Renal cortical epithelial cell (primary cell): ENCODE measurements around the gene ARNT2. TPM values are rescaled to one million over a fixed set of nuclear protein-coding genes. Genes with fewer than 3 reads are reported as not detected.
"Not testable (repeated sequence)": the region's sequence is repeated elsewhere in the genome, so short reads cannot be mapped to it uniquely, and the experiment has no call there.

Experiments used
- DNase-seq: peaks from one replicate; pipeline ENCODE4 v3.0.0-alpha.2; 2011; ENCODE audit warnings: low read depth
- total RNA-seq: library from RNA; depleted of rRNA; stranded (reverse); fragments of >200 nt; gene quantifications from 2 replicates; pipeline ENCODE4 v1.2.3, GENCODE V29; 2014

Gene ARNT2
- total RNA-seq = 2.8 and 20.8 TPM in 2 replicates

GRCh38 chr15:80404057-80404760 lies at the start of gene ARNT2:
Gene ARNT2 (plus strand): TSS chr15:80404382. CDS start chr15:80404516, 134 bp downstream.
- no peak for DNase-seq

DNA sequence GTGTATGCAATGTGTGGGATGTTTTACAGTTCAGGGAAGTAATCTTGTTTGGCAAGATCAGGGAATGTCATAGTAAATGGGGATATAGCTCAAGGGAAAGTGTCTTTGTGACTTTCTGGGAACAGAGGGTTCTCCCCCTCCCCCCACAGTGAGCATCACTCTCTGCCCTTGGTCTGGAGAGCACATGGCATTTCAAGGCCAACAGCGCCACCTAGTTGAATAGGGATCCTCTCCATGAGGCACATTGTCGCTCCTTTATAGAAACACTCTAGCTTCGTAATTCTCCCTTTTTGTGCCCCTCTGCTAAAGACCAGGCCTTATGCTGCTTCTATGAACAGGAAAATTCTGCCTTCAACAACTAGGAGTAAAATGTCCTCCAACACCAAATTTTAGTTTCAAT lies 37.1 kb upstream of the ARNT2 start:
- no peak for DNase-seq

DNA sequence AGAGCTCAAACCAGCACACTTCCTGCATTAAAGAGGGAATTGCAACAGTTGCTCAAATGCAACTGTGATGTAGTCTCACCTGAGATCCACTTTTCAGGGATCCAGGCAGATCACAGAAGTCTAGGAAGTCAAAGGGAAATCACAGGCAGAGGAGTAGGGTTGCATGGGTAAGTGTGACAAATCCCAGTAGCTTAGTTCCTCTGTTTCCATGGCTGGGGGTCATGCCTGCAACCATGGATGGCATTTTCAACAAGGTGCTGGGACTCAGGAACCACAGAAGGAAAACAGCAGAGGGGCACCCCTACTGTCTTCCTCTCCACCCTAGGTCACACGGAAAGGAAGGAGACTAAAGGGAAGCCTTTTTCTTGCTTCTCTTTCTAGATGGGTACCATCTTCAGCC lies 36.5 kb upstream of the ARNT2 start:
- no peak for DNase-seq

DNA sequence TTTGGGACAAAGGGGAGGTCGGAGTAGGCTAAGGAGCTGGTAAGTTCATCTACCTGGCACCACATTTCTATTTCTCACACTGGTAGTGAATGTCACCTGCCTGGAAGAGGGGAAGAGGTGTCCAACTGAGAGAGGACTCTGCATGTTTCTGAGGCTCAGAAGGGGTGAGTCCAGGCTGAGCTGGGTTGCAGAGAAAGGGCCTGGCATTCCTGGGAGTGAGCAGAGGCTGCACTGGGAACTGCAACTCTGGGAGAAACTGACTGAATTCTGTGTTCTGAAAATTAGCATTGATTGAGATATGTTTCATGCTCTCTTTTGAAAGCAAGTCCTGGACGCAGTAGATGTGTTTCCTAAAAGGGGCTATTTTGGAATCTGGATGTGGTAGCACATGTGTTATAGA lies 32.3 kb upstream of the ARNT2 start:
- no peak for DNase-seq

DNA sequence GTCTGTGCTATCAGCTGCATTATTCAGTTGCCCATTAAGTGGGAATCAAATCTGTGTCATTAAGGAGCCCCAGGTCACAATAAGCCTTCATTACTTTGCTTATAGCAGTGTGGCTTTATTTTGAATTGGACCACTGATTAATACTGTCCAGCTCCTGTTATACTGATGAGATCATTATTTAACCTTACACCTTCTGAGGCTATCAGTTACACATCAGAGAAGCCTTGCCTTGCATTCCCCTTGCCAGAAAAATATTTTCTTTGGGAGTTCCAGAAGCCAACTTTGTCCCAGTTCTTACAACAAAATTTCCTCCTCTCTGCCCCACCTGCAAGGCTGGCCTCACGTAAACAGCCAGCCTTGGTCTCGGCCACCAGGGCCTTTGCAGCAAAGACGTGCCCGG lies 29.7 kb upstream of the ARNT2 start:
- no peak for DNase-seq

- no peak for DNase-seq
These were observed 28.0 kb upstream of the ARNT2 start for GRCh38 chr15:80375968-80376891.

DNA sequence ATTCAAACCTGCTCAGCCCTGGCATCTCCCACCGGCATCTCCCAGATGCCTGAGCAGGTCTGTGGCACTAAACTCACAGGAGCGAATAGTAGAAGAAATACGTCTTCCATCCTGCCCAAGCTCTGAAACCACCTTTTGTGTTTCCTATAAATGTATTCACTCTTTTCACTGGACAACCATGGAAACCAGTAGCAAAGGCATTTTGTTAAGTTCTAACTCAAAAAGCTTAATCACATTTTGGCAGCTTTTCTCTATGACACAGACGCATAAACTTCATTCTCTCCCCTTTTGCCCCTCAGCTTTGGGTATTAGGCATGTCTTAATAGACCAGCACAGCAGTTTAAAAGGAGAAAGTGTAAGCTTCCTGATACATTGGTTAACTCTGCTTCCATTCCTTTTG lies 24.5 kb upstream of the ARNT2 start:
- DNase-seq = no peak

DNA sequence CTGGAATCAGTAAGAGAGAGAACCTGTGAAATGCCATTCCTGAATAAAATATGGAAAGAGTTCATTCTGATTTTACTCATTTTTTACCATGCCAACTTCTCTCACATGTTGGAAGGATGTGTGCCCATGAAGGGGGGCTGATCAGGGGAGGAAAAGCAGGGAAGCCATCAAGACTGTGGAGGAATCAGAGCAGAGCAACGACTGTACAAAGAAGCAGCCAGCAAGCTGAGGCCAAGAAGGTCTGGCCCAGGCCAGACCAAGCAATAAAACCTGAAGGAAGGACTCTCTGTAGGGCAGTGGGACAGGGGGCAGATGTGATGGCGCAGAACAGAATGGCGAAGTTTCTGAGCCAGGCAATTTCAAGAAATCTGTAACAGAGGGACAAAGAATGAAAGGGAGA lies 24.0 kb upstream of the ARNT2 start:
- DNase-seq = no peak

DNA sequence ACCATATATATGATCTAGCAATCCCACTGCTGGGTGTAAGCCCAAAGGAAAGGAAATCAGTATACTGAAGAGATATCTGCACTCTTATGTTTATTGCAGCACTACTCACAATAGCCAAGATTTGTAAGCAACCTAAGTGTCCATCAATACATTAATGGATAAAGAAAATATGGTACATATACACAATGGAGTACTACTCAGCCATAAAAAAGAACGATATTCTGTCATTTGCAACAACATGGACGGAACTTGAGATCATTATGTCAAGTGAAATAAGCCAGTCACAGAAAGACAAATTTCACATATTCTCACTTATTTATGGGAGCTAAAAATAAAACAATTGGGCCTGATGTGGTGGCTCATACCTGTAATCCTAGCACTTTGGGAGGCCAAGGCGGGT lies 21.9 kb upstream of the ARNT2 start:
- DNase-seq = no peak

DNA sequence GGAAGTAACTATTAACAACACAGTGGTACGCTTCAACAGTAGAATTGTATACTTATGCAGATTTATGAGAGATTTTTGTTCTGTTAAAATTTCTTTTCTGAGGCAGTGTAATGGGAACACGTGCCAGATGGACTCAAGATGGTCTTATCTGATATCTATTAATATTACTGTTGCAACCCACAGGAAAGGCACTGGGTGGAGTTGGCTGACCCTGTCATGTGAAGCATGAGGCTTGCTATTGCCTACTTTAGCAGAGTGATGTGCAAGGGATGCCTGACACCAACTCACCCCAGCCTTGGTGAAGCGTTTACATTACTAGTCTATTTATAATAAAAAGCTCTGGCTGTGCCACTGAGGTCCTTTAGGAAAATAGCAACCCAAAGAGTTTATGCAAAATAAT lies 19.8 kb upstream of the ARNT2 start:
- DNase-seq = no peak

DNA sequence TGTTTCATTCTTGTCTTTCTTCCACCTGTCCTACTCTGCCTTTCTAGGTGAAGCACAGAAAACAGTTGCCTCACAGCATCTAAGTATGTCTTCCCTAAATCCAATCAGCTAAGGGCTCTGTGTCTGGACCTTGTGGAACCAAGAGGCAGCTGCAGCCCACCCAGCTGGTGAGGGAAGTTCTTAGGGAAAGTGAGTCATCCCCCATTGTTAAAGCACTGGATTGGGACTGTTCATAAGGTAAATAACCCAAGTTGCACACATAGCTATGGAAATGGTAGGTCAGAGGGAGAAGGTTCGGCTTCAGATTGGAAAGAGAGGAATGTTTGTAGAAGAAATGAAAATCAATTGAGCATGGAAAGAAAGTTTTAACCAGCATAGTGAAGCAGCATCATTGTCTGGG lies 18.0 kb upstream of the ARNT2 start:
- peak; percentile 53 for DNase-seq

GRCh38 chr15:80388326-80388725 lies 15.9 kb upstream of the ARNT2 start:
- DNase-seq = no peak

DNA sequence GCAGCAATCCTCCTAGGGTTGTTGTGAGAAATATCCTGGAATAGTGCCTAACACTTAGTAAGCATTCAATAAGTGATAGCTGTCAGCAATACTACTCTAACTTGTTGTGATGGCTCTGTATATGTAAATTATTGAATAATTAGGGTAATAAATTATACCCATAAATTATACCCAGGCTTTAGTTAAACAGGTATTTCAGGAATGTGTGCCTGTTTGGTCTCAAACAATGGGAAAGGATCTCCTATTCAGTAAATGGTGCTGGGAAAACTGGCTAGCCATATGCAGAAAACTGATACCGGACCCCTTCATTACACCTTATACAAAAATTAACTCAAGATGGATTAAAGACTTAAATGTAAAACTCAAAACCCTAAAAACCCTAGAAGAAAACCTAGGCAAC lies 14.8 kb upstream of the ARNT2 start:
- no peak for DNase-seq

GRCh38 chr15:80390942-80391341 lies 13.2 kb upstream of the ARNT2 start:
- DNase-seq = not testable (repeated sequence)

DNA sequence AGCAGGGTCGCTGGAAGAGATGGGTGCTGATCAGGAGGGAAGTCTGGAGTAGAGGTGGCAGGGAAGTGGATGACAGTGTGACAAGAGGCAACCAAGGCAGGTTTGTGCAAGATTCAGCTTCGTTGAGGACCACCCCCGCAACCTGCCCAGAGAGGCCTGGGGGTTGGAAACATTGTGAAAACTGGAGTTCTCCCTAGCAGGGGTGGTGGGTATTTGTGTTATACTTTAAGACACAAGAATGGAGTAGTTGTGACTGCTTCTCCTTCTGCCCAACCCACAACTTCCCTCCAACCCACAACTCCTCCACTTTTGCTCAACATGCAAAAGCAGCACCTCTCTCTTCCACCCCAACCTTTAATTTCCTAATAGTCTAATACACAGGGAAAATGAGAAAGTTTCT lies 8.6 kb upstream of the ARNT2 start:
- no peak for DNase-seq

DNA sequence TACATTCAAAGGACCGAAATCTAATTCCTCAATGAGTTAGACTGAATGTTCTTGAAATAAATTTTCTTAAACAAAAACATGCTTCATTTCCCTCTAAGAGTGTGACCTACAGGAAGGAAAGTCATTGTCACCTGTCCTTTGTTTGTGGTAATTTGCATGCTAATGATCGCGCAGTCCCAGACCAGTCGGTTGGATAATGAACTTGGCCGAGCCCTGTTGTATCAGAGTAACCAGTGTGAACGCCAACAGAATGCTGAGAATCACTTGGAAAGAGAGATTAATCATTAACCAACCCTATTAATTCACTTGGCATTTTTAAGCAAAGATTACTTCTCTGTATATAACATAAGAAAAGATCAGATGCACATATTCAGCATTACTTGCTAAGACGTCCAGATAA lies 8.1 kb upstream of the ARNT2 start:
- DNase-seq = peak; percentile 89

GRCh38 chr15:80399508-80399907 lies 4.7 kb upstream of the ARNT2 start:
- no peak for DNase-seq

DNA sequence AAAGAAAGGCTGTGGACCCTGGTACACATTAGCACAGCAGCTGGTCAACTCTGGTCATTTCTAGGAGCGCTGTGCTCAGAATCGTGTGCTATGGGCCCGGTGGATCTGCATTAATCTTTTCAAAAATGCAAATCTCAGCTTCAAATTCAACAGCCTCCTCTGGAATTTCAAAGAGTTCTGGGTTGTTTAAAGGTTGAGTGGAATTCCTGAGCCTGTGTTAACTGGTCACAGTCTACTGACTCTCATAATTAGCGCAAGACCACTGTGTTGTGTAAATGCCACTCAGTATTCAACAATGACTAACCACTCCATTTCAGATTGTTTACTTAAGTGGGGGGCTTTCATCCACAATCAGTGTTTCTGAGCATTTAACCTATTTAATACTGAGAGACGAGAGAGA lies 2.7 kb upstream of the ARNT2 start:
- peak; percentile 96 for DNase-seq

GRCh38 chr15:80402339-80402738 lies 1.8 kb upstream of the ARNT2 start:
- DNase-seq = no peak

- DNase-seq = no peak
These were observed 498 bp upstream of the ARNT2 start for GRCh38 chr15:80403712-80404056.

DNA sequence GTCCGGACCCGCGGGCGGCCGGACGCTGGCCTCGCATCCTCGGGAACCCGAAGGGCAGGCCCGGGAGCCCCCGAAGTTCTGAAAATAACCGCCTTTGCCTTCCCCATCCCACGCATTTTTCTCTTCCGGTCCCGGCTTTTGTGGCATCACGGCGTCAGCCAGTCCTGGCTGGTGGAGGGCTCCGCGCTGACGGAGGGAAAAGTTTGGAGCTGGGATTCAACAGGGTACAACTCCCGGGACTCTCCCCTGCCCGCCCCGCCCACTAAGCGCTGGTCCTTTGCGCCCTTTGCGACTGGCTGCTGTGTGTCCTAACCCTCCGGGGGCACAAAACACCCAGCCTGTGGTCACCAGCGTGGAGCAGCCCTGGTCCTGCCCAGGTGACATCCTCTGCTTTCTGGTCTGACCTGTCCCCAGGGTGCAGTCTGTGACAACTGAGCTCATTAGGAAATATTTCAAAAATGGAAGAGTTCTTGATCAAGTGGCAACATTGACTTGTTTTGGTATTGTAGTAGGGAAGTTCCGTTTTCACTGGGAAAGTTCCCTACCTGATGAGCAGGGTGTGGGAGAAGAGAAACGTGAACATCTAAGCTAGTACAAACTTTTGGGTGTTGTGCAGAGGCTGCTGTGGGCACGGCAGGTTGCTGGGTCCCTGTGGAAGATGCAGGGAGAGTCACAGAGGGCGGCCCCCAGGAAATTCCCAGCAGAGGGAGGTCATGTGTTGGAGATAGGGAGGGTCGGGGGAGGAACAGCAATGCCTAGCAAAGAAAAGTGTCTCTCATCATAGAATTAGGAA lies 775 bp downstream of the ARNT2 start:
- no peak for DNase-seq

GRCh38 chr15:80405554-80405850 lies 1.3 kb downstream of the ARNT2 start:
- DNase-seq = no peak

DNA sequence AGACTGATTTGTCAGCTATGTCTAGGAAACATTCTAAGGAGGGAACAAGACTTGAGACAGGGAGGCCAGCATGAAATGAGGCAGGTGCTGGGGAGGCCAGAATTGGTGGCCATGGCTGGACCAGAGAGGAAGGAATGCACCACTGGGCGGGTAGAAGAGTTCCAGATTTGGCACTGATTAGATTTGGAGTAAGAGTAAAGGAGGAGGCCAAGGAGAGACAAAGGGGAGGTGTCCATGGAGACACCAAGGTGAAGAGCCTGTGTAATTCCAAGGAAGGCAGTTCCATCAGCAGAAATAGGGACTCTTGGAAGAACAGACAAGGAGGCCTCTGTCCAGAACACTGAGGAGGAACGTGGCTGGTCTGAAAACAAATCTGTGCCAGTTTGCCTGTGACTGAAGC lies 1.8 kb downstream of the ARNT2 start:
- DNase-seq = no peak
